ENCODE data around the gene KBTBD6.
"Not testable (repeated sequence)": the region's sequence is repeated elsewhere in the genome, so short reads cannot be mapped to it uniquely, and the experiment has no call there.

KBTBD6 gene

GRCh38 chr13:41136396-41137031 is 3.9 kb upstream of the KBTBD6 start:
- DNase-seq (ENCODE audit: low spot score), result no peak

- DNase-seq (ENCODE audit: low spot score), result no peak
These were observed 1.3 kb upstream of the KBTBD6 start for GRCh38 chr13:41133951-41134350.

- DNase-seq (ENCODE audit: low spot score), result not testable (repeated sequence)
These were observed 716 bp downstream of the KBTBD6 start for GRCh38 chr13:41131660-41132511.

GRCh38 chr13:41131189-41131588 is 1.4 kb downstream of the KBTBD6 start:
- not testable (repeated sequence) for DNase-seq (ENCODE audit: low spot score)

GRCh38 chr13:41130356-41130755 is 2.2 kb downstream of the KBTBD6 start:
- no peak for DNase-seq (ENCODE audit: low spot score)

GRCh38 chr13:41127701-41128100 is 4.9 kb downstream of the KBTBD6 start:
- DNase-seq (ENCODE audit: low spot score), result no peak

- no peak for DNase-seq (ENCODE audit: low spot score)
These were observed 9.8 kb downstream of the KBTBD6 start for GRCh38 chr13:41122838-41123237.

GRCh38 chr13:41117869-41118268 is 14.7 kb downstream of the KBTBD6 start:
- DNase-seq (ENCODE audit: low spot score), result no peak

GRCh38 chr13:41111454-41111853 is 21.1 kb downstream of the KBTBD6 start:
- DNase-seq (ENCODE audit: low spot score), result no peak

- no peak for DNase-seq (ENCODE audit: low spot score)
These were observed 25.0 kb downstream of the KBTBD6 start for GRCh38 chr13:41107584-41108014.

GRCh38 chr13:41107104-41107571 is 25.5 kb downstream of the KBTBD6 start:
- no peak for DNase-seq (ENCODE audit: low spot score)

- no peak for DNase-seq (ENCODE audit: low spot score)
These were observed 32.6 kb downstream of the KBTBD6 start for GRCh38 chr13:41099986-41100385.

GRCh38 chr13:41098761-41099160 is 33.8 kb downstream of the KBTBD6 start:
- DNase-seq (ENCODE audit: low spot score), result no peak

GRCh38 chr13:41095681-41096080 is 36.9 kb downstream of the KBTBD6 start:
- not testable (repeated sequence) for DNase-seq (ENCODE audit: low spot score)

GRCh38 chr13:41085961-41086585 is 46.5 kb downstream of the KBTBD6 start:
- DNase-seq (ENCODE audit: low spot score), result no peak

- no peak for DNase-seq (ENCODE audit: low spot score)
These were observed 52.9 kb downstream of the KBTBD6 start for GRCh38 chr13:41079725-41080124.
